Stimulated activated CD8-positive, alpha-beta memory T cell treated with anti-CD3 and anti-CD28 coated beads, Interleukin-12 subunit alpha, Interleukin-12 subunit beta, amount 100 ng/mL, for 24 hours (primary cell): ENCODE data around the gene TSPAN33.
"Not testable (repeated sequence)": the region's sequence is repeated elsewhere in the genome, so short reads cannot be mapped to it uniquely, and the experiment has no call there.

Experiments
- DNase-seq: peaks from one replicate; pipeline ENCODE4 v3.0.0-alpha.2; 2020; ENCODE audit errors: extremely low read depth

The TSPAN33 gene

GRCh38 chr7:129209067-129209926, 64.8 kb downstream of the TSPAN33 start:
- DNase-seq, result no peak

- DNase-seq, result peak; percentile 24
Observed at GRCh38 chr7:129210256-129210988, 65.9 kb downstream of the TSPAN33 start.

DNA sequence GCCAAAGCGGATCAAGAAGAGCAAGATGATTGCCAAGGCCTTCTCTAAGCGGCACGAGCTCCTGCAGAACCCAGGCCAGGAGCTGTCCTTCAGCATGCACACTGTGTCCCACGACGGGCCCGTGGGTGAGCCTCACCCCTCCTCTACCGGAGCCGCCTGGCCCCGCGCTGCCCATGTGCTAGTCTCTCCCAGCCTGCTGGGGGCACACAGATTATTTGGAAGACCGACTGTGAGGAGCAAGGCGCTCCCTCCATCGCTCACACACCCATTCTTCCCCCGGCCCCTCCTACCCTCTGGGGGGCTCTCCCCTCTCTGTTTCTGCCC, 66.4 kb downstream of the TSPAN33 start:
- no peak for DNase-seq

DNA sequence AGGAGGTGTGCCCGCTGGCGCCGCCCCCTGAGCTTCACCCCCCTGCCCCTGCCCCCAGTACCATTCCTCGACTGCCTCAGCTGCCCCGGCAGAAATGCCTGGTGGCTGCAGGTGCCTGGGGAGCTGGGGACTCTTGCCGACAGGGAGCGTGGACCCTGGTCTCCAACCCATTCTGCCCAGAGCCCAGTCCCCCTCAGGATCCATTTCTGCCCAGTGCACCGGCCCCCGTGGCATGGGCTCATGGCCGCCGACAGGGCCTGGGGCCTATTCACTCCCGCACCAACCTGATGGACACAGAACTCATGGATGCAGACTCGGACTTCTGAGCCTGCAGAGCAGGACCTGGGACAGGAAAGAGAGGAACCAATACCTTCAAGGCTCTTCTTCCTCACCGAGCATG, 67.6 kb downstream of the TSPAN33 start:
- no peak for DNase-seq

DNA sequence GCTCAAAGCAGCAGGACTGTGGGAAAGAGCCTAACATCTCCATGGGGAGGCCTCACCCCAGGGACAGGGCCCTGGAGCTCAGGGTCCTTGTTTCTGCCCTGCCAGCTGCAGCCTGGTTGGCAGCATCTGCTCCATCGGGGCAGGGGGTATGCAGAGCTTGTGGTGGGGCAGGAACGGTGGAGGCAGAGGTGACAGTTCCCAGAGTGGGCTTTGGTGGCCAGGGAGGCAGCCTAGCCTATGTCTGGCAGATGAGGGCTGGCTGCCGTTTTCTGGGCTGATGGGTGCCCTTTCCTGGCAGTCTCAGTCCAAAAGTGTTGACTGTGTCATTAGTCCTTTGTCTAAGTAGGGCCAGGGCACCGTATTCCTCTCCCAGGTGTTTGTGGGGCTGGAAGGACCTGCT, 68.1 kb downstream of the TSPAN33 start:
- DNase-seq, result no peak

DNA sequence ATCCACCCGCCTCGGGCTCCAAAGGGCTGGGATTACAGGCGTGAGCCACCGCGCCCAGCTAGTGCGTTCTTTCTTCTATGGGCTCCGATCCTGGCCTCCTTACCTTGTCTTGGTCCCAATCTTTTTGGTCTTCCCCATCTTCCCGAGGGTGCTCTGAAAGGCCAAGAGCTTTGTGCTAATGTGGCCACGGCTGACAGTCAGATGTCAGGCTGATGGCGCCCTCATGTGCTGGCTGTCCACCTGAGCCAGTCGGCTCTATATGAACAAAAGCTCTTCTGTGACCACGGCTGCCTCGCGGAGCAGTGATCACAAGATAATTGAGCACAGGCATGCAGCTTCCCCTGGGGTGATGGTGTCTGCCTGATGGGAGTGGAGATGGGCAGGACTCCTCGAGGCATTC, 69.3 kb downstream of the TSPAN33 start:
- no peak for DNase-seq

GRCh38 chr7:129215691-129216090, 71.2 kb downstream of the TSPAN33 start:
- not testable (repeated sequence) for DNase-seq

DNA sequence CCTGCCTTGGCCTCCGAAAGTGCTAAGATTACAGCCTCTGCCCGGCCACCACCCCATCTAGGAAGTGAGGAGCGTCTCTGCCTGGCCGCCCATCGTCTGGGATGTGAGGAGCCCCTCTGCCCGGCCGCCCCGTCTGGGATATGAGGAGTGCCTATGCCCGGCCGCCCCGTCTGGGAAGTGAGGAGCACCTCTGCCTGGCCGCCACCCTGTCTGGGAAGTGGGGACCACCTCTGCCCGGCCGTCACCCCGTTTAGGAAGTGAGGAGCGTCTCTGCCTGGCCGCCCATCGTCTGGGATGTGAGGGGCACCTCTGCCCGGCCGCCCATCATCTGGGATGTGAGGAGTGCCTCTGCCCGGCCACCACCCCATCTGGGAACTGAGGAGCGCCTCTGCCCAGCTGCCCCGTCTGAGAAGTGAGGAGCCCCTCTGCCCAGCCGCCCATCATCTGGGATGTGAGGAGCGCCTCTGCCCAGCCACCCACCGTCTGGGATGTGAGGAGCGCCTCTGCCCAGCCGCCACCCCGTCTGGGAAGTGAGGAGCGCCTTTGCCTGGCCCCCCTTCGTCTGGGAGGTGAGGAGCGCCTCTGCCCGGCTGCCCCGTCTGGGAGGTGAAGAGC, 71.7 kb downstream of the TSPAN33 start:
- not testable (repeated sequence) for DNase-seq

- not testable (repeated sequence) for DNase-seq
Observed at GRCh38 chr7:129216821-129217416, 72.4 kb downstream of the TSPAN33 start.

DNA sequence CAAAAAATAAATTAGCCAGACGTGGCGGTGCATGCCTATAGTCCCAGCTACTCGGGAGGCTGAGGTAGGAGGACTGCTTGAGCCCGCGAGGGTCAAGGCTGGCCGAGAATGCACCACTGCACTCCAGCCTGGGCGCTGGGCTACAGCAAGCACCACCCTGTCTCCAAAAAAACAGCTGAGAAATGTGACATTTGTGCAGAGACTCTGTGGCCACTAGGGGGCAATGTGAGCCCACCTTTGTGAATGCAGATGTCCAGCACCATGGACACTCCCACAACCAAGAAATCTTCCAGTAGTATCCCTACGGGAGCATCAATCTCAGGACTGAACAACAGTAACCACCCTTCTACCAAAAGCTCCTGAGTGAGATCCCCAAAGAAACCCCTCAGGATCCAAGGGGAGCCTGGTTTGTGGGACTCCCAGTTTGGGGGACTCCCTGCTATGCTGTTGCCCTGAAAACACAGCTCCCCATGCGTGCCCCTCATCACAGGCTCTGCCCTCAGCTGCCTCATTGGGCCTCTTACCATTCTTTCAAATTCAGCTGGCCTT, 74.1 kb downstream of the TSPAN33 start:
- DNase-seq, result peak; percentile 62

GRCh38 chr7:129219166-129219565, 74.7 kb downstream of the TSPAN33 start:
- DNase-seq, result not testable (repeated sequence)
